ENCODE measurements around the gene SSC5D.

- TF ChIP-seq EZH2 (IDR thresholded peaks at IDR 0.05; ENCODE audit: borderline replicate concordance, low read depth, low read length, severe bottlenecking): no peak
- TF ChIP-seq, protein P1, sequence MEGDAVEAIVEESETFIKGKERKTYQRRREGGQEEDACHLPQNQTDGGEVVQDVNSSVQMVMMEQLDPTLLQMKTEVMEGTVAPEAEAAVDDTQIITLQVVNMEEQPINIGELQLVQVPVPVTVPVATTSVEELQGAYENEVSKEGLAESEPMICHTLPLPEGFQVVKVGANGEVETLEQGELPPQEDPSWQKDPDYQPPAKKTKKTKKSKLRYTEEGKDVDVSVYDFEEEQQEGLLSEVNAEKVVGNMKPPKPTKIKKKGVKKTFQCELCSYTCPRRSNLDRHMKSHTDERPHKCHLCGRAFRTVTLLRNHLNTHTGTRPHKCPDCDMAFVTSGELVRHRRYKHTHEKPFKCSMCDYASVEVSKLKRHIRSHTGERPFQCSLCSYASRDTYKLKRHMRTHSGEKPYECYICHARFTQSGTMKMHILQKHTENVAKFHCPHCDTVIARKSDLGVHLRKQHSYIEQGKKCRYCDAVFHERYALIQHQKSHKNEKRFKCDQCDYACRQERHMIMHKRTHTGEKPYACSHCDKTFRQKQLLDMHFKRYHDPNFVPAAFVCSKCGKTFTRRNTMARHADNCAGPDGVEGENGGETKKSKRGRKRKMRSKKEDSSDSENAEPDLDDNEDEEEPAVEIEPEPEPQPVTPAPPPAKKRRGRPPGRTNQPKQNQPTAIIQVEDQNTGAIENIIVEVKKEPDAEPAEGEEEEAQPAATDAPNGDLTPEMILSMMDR (IDR thresholded peaks at IDR 0.05; ENCODE audit: borderline replicate concordance, extremely low read depth, low read length, poor library complexity, severe bottlenecking): no peak
These were observed 32.5 kb upstream of the SSC5D start for GRCh38 chr19:55455576-55456235.

All from DND-41 (cell line).